Non-pigmented ciliary epithelial cell (primary cell): Measurements from ENCODE around the gene PYDC1.
"Not testable (repeated sequence)": the region's sequence is repeated elsewhere in the genome, so short reads cannot be mapped to it uniquely, and the experiment has no call there.

ENCODE experiments used
- DNase-seq: peaks from one replicate; pipeline ENCODE4 v3.0.0-alpha.2; 2010; ENCODE audit warnings: low read depth

PYDC1 gene

GRCh38 chr16:31195861-31196260 is 21.1 kb downstream of the PYDC1 start:
- not testable (repeated sequence) for DNase-seq

GRCh38 chr16:31194898-31195297 is 22.0 kb downstream of the PYDC1 start:
- DNase-seq: no peak

- DNase-seq: no peak
These were observed 23.1 kb downstream of the PYDC1 start for GRCh38 chr16:31193874-31194273.

- DNase-seq: no peak
These were observed 23.9 kb downstream of the PYDC1 start for GRCh38 chr16:31192856-31193642.

- no peak for DNase-seq
These were observed 25.1 kb downstream of the PYDC1 start for GRCh38 chr16:31191697-31192428.

GRCh38 chr16:31190818-31191444 is 26.0 kb downstream of the PYDC1 start:
- no peak for DNase-seq

GRCh38 chr16:31190061-31190460 is 26.9 kb downstream of the PYDC1 start:
- no peak for DNase-seq

- DNase-seq: no peak
These were observed 27.5 kb downstream of the PYDC1 start for GRCh38 chr16:31189412-31189778.

- no peak for DNase-seq
These were observed 28.2 kb downstream of the PYDC1 start for GRCh38 chr16:31188450-31189411.

GRCh38 chr16:31187808-31188189 is 29.1 kb downstream of the PYDC1 start:
- DNase-seq: no peak

GRCh38 chr16:31186930-31187807 is 29.8 kb downstream of the PYDC1 start:
- no peak for DNase-seq

GRCh38 chr16:31186176-31186575 is 30.8 kb downstream of the PYDC1 start:
- DNase-seq: no peak

GRCh38 chr16:31185339-31185738 is 31.6 kb downstream of the PYDC1 start:
- no peak for DNase-seq

GRCh38 chr16:31184888-31185287 is 32.0 kb downstream of the PYDC1 start:
- DNase-seq: no peak

- DNase-seq: no peak
These were observed 33.2 kb downstream of the PYDC1 start for GRCh38 chr16:31183432-31184428.

GRCh38 chr16:31182391-31182790 is 34.5 kb downstream of the PYDC1 start:
- DNase-seq: no peak

GRCh38 chr16:31181102-31181830 is 35.7 kb downstream of the PYDC1 start:
- DNase-seq: no peak

- DNase-seq: peak; percentile 36
These were observed 37.0 kb downstream of the PYDC1 start, which contains the start of gene FUS for GRCh38 chr16:31179747-31180459. FUS (plus strand) TSS chr16:31180139; CDS start chr16:31180215, 76 bp downstream.
